ENCODE results near the gene KLHL29. TPM values are rescaled to one million over a fixed set of nuclear protein-coding genes. Genes with fewer than 3 reads are reported as not detected.

Gene KLHL29
- total and polyA plus RNA-seq, 10 of the 15 experiments (the other 5 are each of a cell fraction or from before 2014, with no cell fraction given) = 1.4 to 19.5 (median 6.1) TPM

- no peak overlapping the region for H3K9ac ChIP-seq (ENCODE audit: control insufficient read depth, insufficient read depth, low read length)
- no peaks in the 10 kb centered on the region for H3K9me3 ChIP-seq (replicated peaks; ENCODE audit: control insufficient read depth, insufficient read depth, low read length)
- peak; percentile 18; the same call in 1 of the 2 replicates for TF ChIP-seq POLR2A (IDR thresholded peaks at IDR 0.05; ENCODE audit: low read depth, low read length)
- no peak for TF ChIP-seq FOXK2 (IDR thresholded peaks at IDR 0.05)
- TF ChIP-seq CEBPB (IDR thresholded peaks at IDR 0.05; ENCODE audit: borderline replicate concordance in 1 of 2, low read depth in 2 of 2, low read length in 2 of 2) = no peak
- DNase-seq (ENCODE audit: low read depth, low spot score) = no peak
- H3K36me3 ChIP-seq (ENCODE audit: control insufficient read depth in 2 of 2, insufficient read depth in 2 of 2, low read length in 1 of 2) = peaks cover 0 to 4% of the 10 kb centered on the region in 2 experiments; a peak in 3 of 4 replicates
- H3K4me2 ChIP-seq (ENCODE audit: control insufficient read depth, insufficient read depth) = no peak overlapping the region
- H3K79me2 ChIP-seq (ENCODE audit: control insufficient read depth, insufficient read depth, low read length) = no peaks in the 10 kb centered on the region
- no peak for FAIRE-seq
- H2AFZ ChIP-seq (ENCODE audit: control insufficient read depth, low read depth, low read length) = no peak overlapping the region
- no peaks in the 10 kb centered on the region for H3K27me3 ChIP-seq (replicated peaks in 1 of 2; ENCODE audit: control insufficient read depth in 2 of 2, insufficient read depth in 2 of 2, low read length in 1 of 2)
- no peak overlapping the region for H3K27ac ChIP-seq (ENCODE audit: control insufficient read depth, insufficient read depth)
- H3K4me1 ChIP-seq (ENCODE audit: control insufficient read depth, insufficient read depth, low read length) = no peaks in the 10 kb centered on the region
- ATAC-seq = no peak
- H4K20me1 ChIP-seq (ENCODE audit: control insufficient read depth, insufficient read depth) = no peaks in the 10 kb centered on the region
- SMC1A ChIA-PET (ENCODE audit: uncharacterized antibody, unreplicated experiment) = no interaction called here
- CTCF ChIA-PET = no interaction called here
- 76% methylated on average over 8 of the region's 11 CpGs for WGBS (ENCODE audit: insufficient coverage, insufficient replicate concordance, low lambda C conversion rate, missing lambda C conversion rate)
- no TSS peak for BruUV-seq (replicated peaks)
- in situ Hi-C loops (cut with MboI) (no loop called here), intact Hi-C loops (cut with micrococcal nuclease; ENCODE audit: unreplicated experiment) (no loop called here)
- no peak overlapping the region for H3K4me3 ChIP-seq
- RAD21 ChIA-PET (ENCODE audit: unreplicated experiment) = no interaction called here
- POLR2A ChIA-PET = no interaction called here
Measured at GRCh38 chr2:23682481-23682880, 297.5 kb downstream of the KLHL29 start.

GRCh38 chr2:23683001-23683400, 298.0 kb downstream of the KLHL29 start:
- H4K20me1 ChIP-seq (ENCODE audit: control insufficient read depth, insufficient read depth) = no peaks in the 10 kb centered on the region
- H3K79me2 ChIP-seq (ENCODE audit: control insufficient read depth, insufficient read depth, low read length) = no peaks in the 10 kb centered on the region
- peaks cover 0 to 4% of the 10 kb centered on the region in 2 experiments; a peak in 3 of 4 replicates for H3K36me3 ChIP-seq (ENCODE audit: control insufficient read depth in 2 of 2, insufficient read depth in 2 of 2, low read length in 1 of 2)
- ChIA-PET CTCF (no interaction called here), RAD21 (ENCODE audit: unreplicated experiment) (no interaction called here), SMC1A (ENCODE audit: uncharacterized antibody, unreplicated experiment) (no interaction called here), POLR2A (no interaction called here)
- no peak overlapping the region for H2AFZ ChIP-seq (ENCODE audit: control insufficient read depth, low read depth, low read length)
- ATAC-seq = no peak
- H3K27ac ChIP-seq (ENCODE audit: control insufficient read depth, insufficient read depth) = no peak overlapping the region
- intact Hi-C loops (cut with micrococcal nuclease; ENCODE audit: unreplicated experiment) (no loop called here), in situ Hi-C loops (cut with MboI) (no loop called here)
- BruUV-seq (replicated peaks) = no TSS peak
- no peak overlapping the region for H3K4me2 ChIP-seq (ENCODE audit: control insufficient read depth, insufficient read depth)
- no peak overlapping the region for H3K4me3 ChIP-seq
- H3K9ac ChIP-seq (ENCODE audit: control insufficient read depth, insufficient read depth, low read length) = no peak overlapping the region
- H3K9me3 ChIP-seq (replicated peaks; ENCODE audit: control insufficient read depth, insufficient read depth, low read length) = no peaks in the 10 kb centered on the region
- H3K4me1 ChIP-seq (ENCODE audit: control insufficient read depth, insufficient read depth, low read length) = no peaks in the 10 kb centered on the region
- H3K27me3 ChIP-seq (replicated peaks in 1 of 2; ENCODE audit: control insufficient read depth in 2 of 2, insufficient read depth in 2 of 2, low read length in 1 of 2) = no peaks in the 10 kb centered on the region
- DNase-seq (ENCODE audit: low read depth, low spot score) = no peak
- no peak for TF ChIP-seq NR2C2 (IDR thresholded peaks at IDR 0.05; ENCODE audit: borderline replicate concordance, control insufficient read depth, insufficient read length, low read depth)
- no peak for TF ChIP-seq NKRF (conservative IDR thresholded peaks at IDR 0.05)
- no peak for TF ChIP-seq ZNF207 (IDR thresholded peaks at IDR 0.05; ENCODE audit: borderline replicate concordance)
- TF ChIP-seq TARDBP (IDR thresholded peaks at IDR 0.05; ENCODE audit: borderline replicate concordance) = no peak
- TF ChIP-seq SRF (IDR thresholded peaks at IDR 0.05; ENCODE audit: low read depth in 2 of 2, low read length in 2 of 2) = no peak
- no peak for TF ChIP-seq POLR2AphosphoS2 (IDR thresholded peaks at IDR 0.05; ENCODE audit: low read depth, low read length)
- no peak for TF ChIP-seq TCF7 (IDR thresholded peaks at IDR 0.05; ENCODE audit: borderline replicate concordance)
- no peak for TF ChIP-seq KAT2A (conservative IDR thresholded peaks at IDR 0.05; ENCODE audit: control insufficient read depth, low read depth, low read length)
- TF ChIP-seq CBFB (IDR thresholded peaks at IDR 0.05; ENCODE audit: low read depth) = no peak
- 80% methylated on average over 7 of the region's 7 CpGs for WGBS (ENCODE audit: insufficient coverage, insufficient replicate concordance, low lambda C conversion rate, missing lambda C conversion rate)
- FAIRE-seq = no peak
